ENCODE results near the gene TMEM106B. TPM values are rescaled to one million over a fixed set of nuclear protein-coding genes. Genes with fewer than 3 reads are reported as not detected.

TMEM106B gene
- total and polyA plus RNA-seq, 2 donors from 2014 or later: 21.1 to 50.2 TPM

DNA sequence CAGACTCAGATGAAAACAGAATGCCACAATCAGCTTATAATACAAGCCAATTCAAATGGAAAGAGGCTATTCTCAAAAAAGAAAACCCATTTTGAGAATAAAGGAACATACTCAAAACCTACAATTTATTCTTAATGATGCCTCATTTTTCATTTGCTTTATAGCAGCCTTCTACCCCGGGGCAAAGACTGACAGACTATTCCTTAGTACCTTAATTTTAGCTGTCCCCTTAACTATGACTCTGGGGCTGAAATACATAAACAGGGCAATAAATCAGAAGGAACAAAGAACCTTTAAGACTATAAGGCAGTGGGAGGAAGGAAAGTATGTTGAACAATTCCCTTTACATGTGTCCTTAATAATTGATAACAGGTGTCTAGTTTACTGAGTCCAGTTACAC, 76.8 kb downstream of the TMEM106B start:
- intact Hi-C loops (cut with DNase I): no loop called here
- no peak for FAIRE-seq

DNA sequence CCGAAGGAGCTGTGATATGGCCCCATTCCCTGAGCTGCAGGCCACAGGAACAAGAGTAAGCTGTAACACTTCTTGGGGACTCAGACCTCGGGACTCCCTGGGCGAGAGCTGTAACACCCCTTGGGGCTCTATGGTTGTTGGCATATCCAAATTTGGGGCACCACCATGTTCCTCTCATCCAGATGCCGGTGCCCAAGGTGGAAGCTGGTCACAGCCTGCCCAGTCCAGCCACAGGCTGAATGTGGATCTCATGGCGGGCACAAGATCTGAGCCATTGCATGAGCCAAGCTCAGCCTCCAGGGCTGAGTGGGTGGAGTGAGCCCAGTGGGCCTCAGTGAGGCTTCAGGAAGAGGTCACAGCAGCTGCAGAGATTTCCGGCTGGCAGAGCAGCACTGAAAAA, 78.9 kb downstream of the TMEM106B start:
- intact Hi-C loops (cut with DNase I): no loop called here
- H3K27ac ChIP-seq (ENCODE audit: low read depth in 2 of 2, low read length in 2 of 2): no peak overlapping the region

More for the DNA sequence above, 76.8 kb downstream of the TMEM106B start:
- Histone ChIP-seq H3K27ac (ENCODE audit: low read depth in 2 of 2, low read length in 2 of 2) (no peak overlapping the region), H3K27me3 (ENCODE audit: control insufficient read depth, insufficient read depth, low read length) (no peaks in the 10 kb centered on the region), H3K4me1 (ENCODE audit: control insufficient read depth in 2 of 3, insufficient read depth in 2 of 3, low read depth in 1 of 3, low read length in 3 of 3) (peaks cover 0 to 4% (median 0%) of the 10 kb centered on the region in 3 donors), H3K9me3 (ENCODE audit: control insufficient read depth in 2 of 3, insufficient read depth in 1 of 3, low read length in 3 of 3) (peaks cover 0 to 12% (median 0%) of the 10 kb centered on the region in 3 donors), H3K36me3 (ENCODE audit: control insufficient read depth in 2 of 3, insufficient read depth in 3 of 3, low read length in 3 of 3) (no peaks in the 10 kb centered on the region), H3K4me3 (ENCODE audit: low read length in 3 of 3) (no peak overlapping the region), H3K9ac (ENCODE audit: low read length in 3 of 3) (no peak overlapping the region)
- TF ChIP-seq, protein P1, sequence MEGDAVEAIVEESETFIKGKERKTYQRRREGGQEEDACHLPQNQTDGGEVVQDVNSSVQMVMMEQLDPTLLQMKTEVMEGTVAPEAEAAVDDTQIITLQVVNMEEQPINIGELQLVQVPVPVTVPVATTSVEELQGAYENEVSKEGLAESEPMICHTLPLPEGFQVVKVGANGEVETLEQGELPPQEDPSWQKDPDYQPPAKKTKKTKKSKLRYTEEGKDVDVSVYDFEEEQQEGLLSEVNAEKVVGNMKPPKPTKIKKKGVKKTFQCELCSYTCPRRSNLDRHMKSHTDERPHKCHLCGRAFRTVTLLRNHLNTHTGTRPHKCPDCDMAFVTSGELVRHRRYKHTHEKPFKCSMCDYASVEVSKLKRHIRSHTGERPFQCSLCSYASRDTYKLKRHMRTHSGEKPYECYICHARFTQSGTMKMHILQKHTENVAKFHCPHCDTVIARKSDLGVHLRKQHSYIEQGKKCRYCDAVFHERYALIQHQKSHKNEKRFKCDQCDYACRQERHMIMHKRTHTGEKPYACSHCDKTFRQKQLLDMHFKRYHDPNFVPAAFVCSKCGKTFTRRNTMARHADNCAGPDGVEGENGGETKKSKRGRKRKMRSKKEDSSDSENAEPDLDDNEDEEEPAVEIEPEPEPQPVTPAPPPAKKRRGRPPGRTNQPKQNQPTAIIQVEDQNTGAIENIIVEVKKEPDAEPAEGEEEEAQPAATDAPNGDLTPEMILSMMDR (IDR thresholded peaks at IDR 0.05; ENCODE audit: borderline replicate concordance, extremely low read depth, insufficient read depth): no peak
- no peak for DNase-seq

DNA sequence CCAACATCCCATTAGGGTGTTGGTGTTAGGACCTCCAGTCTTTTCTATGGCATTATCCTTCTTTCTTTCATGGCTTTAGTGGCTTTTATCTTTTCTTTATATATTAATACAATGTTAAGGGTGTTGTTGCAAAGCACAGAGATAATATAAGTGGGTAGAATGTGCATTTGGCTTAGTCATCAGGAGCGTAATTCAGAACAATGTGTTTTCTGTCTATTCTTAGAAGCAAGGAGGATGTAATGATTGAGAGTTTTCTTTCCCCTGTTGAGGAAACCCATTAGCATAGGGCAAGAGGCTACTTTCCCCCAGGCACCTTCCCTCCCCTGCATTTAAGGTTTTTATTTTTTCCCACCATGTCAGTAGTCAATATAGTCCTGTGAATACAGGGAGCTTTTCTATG, 79.7 kb downstream of the TMEM106B start:
- Histone ChIP-seq H3K27ac (ENCODE audit: low read depth in 2 of 2, low read length in 2 of 2) (no peak overlapping the region), H3K4me1 (ENCODE audit: control insufficient read depth in 2 of 3, insufficient read depth in 2 of 3, low read depth in 1 of 3, low read length in 3 of 3) (peaks cover 0 to 4% (median 0%) of the 10 kb centered on the region in 3 donors), H3K27me3 (ENCODE audit: control insufficient read depth, insufficient read depth, low read length) (no peaks in the 10 kb centered on the region), H3K4me3 (ENCODE audit: low read length in 3 of 3) (no peak overlapping the region), H3K36me3 (ENCODE audit: control insufficient read depth in 2 of 3, insufficient read depth in 3 of 3, low read length in 3 of 3) (no peaks in the 10 kb centered on the region), H3K9me3 (ENCODE audit: control insufficient read depth in 2 of 3, insufficient read depth in 1 of 3, low read length in 3 of 3) (peaks cover 0 to 12% (median 0%) of the 10 kb centered on the region in 3 donors), H3K9ac (ENCODE audit: low read length in 3 of 3) (no peak overlapping the region)
- TF ChIP-seq, protein P1 (IDR thresholded peaks at IDR 0.05; ENCODE audit: borderline replicate concordance, extremely low read depth, insufficient read depth): no peak
- DNase-seq (no peak), FAIRE-seq (no peak)
- intact Hi-C loops (cut with DNase I): no loop called here

More for the DNA sequence above, 78.9 kb downstream of the TMEM106B start:
- Histone ChIP-seq H3K36me3 (ENCODE audit: control insufficient read depth in 2 of 3, insufficient read depth in 3 of 3, low read length in 3 of 3) (no peaks in the 10 kb centered on the region), H3K9me3 (ENCODE audit: control insufficient read depth in 2 of 3, insufficient read depth in 1 of 3, low read length in 3 of 3) (peaks cover 0 to 12% (median 0%) of the 10 kb centered on the region in 3 donors), H3K4me3 (ENCODE audit: low read length in 3 of 3) (no peak overlapping the region), H3K9ac (ENCODE audit: low read length in 3 of 3) (no peak overlapping the region), H3K4me1 (ENCODE audit: control insufficient read depth in 2 of 3, insufficient read depth in 2 of 3, low read depth in 1 of 3, low read length in 3 of 3) (peaks cover 0 to 4% (median 0%) of the 10 kb centered on the region in 3 donors), H3K27me3 (ENCODE audit: control insufficient read depth, insufficient read depth, low read length) (no peaks in the 10 kb centered on the region)
- DNase-seq (no peak), FAIRE-seq (no peak)
- TF ChIP-seq, protein P1 (IDR thresholded peaks at IDR 0.05; ENCODE audit: borderline replicate concordance, extremely low read depth, insufficient read depth): no peak

DNA sequence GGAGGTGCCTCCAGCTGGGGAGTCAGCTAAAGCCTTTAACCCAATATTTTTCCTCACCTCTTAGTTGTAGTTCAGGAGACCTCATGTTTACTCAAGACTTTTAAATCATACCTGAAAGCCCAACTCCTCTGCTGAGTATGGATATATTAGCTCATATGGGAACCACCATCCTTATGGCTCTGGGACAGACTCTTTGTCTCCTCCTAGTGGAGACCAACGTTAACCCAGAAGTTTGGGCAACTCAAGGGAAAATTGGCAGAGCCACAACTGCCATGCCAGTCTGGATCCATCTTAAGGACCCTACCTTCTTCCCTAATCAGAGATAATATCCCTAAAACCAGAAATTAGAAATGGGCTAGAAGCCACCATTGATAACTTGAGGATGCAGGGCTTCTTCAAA, 80.8 kb downstream of the TMEM106B start:
- H3K27me3 ChIP-seq (ENCODE audit: control insufficient read depth, insufficient read depth, low read length): no peaks in the 10 kb centered on the region
- TF ChIP-seq, protein P1 (IDR thresholded peaks at IDR 0.05; ENCODE audit: borderline replicate concordance, extremely low read depth, insufficient read depth): no peak
- no peaks in the 10 kb centered on the region for H3K36me3 ChIP-seq (ENCODE audit: control insufficient read depth in 2 of 3, insufficient read depth in 3 of 3, low read length in 3 of 3)
- DNase-seq: no peak
- no peak overlapping the region for H3K27ac ChIP-seq (ENCODE audit: low read depth in 2 of 2, low read length in 2 of 2)
- H3K4me3 ChIP-seq (ENCODE audit: low read length in 3 of 3): no peak overlapping the region
- no peak for FAIRE-seq
- H3K9ac ChIP-seq (ENCODE audit: low read length in 3 of 3): no peak overlapping the region
- H3K9me3 ChIP-seq (ENCODE audit: control insufficient read depth in 2 of 3, insufficient read depth in 1 of 3, low read length in 3 of 3): peaks cover 0 to 12% (median 0%) of the 10 kb centered on the region in 3 donors
- intact Hi-C loops (cut with DNase I): no loop called here
- peaks cover 0 to 4% (median 0%) of the 10 kb centered on the region in 3 donors for H3K4me1 ChIP-seq (ENCODE audit: control insufficient read depth in 2 of 3, insufficient read depth in 2 of 3, low read depth in 1 of 3, low read length in 3 of 3)

Data from kidney (tissue), 14 donors.